ENCODE measurements around the gene JAZF1. TPM values are rescaled to one million over a fixed set of nuclear protein-coding genes. Genes with fewer than 3 reads are reported as not detected.

JAZF1 gene
- total and polyA plus RNA-seq, 2 of the 8 experiments (the other 6 are each of a cell fraction or from before 2014, with no cell fraction given) = 2.6 to 21.8 TPM

GRCh38 chr7:27999829-28000228 lies 180.8 kb downstream of the JAZF1 start:
- Histone ChIP-seq H3K79me2 (ENCODE audit: control insufficient read depth in 1 of 2, insufficient read depth in 2 of 2, low read length in 2 of 2) (no peaks in the 10 kb centered on the region), H3K4ac (replicated peaks; ENCODE audit: insufficient read length, low read depth, low read length) (no peak overlapping the region), H2BK15ac (ENCODE audit: low read length) (no peak overlapping the region), H3K14ac (ENCODE audit: insufficient read length) (no peak overlapping the region), H4K5ac (ENCODE audit: insufficient read length, low read depth, low read length) (no peak overlapping the region), H3K18ac (ENCODE audit: extremely low read depth, low read length) (no peak overlapping the region), H3K27me3 (replicated peaks in 1 of 4; ENCODE audit: control insufficient read depth in 3 of 4, extremely low read depth in 1 of 4, insufficient read depth in 3 of 4, low read length in 3 of 4) (no peaks in the 10 kb centered on the region), H3K4me3 (ENCODE audit: extremely low read depth in 1 of 4, insufficient read depth in 2 of 4, low read depth in 3 of 4, low read length in 4 of 4) (no peak overlapping the region), H2AK5ac (ENCODE audit: low read depth, low read length) (no peak overlapping the region), H3K23ac (ENCODE audit: insufficient read length) (no peak overlapping the region), H2BK5ac (ENCODE audit: low read depth, low read length) (no peak overlapping the region), H3K36me3 (ENCODE audit: control insufficient read depth in 2 of 4, insufficient read depth in 4 of 4, low read length in 3 of 4) (no peaks in the 10 kb centered on the region), H4K8ac (ENCODE audit: extremely low read depth, insufficient read depth, low read length) (no peak overlapping the region), H3K27ac (ENCODE audit: low read depth, low read length) (no peak overlapping the region), H2BK120ac (replicated peaks; ENCODE audit: low read depth, low read length) (no peak overlapping the region), H2AFZ (ENCODE audit: low read length) (no peak overlapping the region), H2BK20ac (ENCODE audit: low read length) (no peak overlapping the region), H3K9me3 (ENCODE audit: insufficient read depth in 2 of 2, low read depth in 1 of 2, low read length in 1 of 2) (no peaks in the 10 kb centered on the region), H4K20me1 (replicated peaks in 1 of 2; ENCODE audit: control insufficient read depth in 1 of 2, insufficient read depth in 2 of 2, low read length in 2 of 2) (no peaks in the 10 kb centered on the region), H3K23me2 (ENCODE audit: low read depth, low read length) (no peaks in the 10 kb centered on the region), H4K91ac (replicated peaks; ENCODE audit: insufficient read length, low read length) (no peak overlapping the region), H3K79me1 (ENCODE audit: low read depth, low read length) (no peaks in the 10 kb centered on the region), H3K4me1 (replicated peaks in 1 of 4; ENCODE audit: control insufficient read depth in 3 of 4, insufficient read depth in 4 of 4, low read length in 3 of 4) (no peaks in the 10 kb centered on the region), H3K9ac (replicated peaks in 1 of 4; ENCODE audit: extremely low read depth in 1 of 4, low read depth in 3 of 4, low read length in 3 of 4) (no peak overlapping the region), H2BK12ac (ENCODE audit: low read depth, low read length) (no peak overlapping the region), H3K4me2 (ENCODE audit: insufficient read depth in 1 of 2, low read depth in 2 of 2, low read length in 2 of 2) (no peak overlapping the region), H3K56ac (replicated peaks; ENCODE audit: insufficient read length, low read depth, low read length) (no peak overlapping the region)
- WGBS, 2 experiments (ENCODE audit: extremely low coverage in 1 of 2, insufficient coverage in 1 of 2, insufficient read length in 1 of 2, insufficient replicate concordance in 2 of 2, low coverage in 1 of 2, low lambda C conversion rate in 2 of 2, missing lambda C conversion rate in 1 of 2) = 93% methylated on average over 3 of the region's 3 CpGs; no CpG with 5 or more reads in 1 of the 2 experiments
- CTCF ChIA-PET (ENCODE audit: partially characterized antibody) = interaction anchor here (1.0 kb wide), 1 partner anchor 26 kb away, joined by 3 read pairs; no protein-coding TSS in a partner anchor
- FAIRE-seq (no peak), DNase-seq (ENCODE audit: low read depth in 1 of 2, low spot score in 2 of 2) (no peak)
- POLR2A ChIA-PET (ENCODE audit: partially characterized antibody) = interaction anchor here (0.8 kb wide), 1 partner anchor 33 kb away, joined by 3 read pairs; no protein-coding TSS in a partner anchor
- TF ChIP-seq ATF3 (IDR thresholded peaks at IDR 0.05; ENCODE audit: insufficient read depth, low read depth, low read length) = no peak
- no peak for TF ChIP-seq TEAD4 (IDR thresholded peaks at IDR 0.05; ENCODE audit: low read depth, low read length)
- no peak for TF ChIP-seq MAFK (IDR thresholded peaks at IDR 0.05; ENCODE audit: low read depth, low read length)
- TF ChIP-seq MAX (IDR thresholded peaks at IDR 0.05) = no peak
- no peak for TF ChIP-seq POU5F1 (IDR thresholded peaks at IDR 0.05; ENCODE audit: low read depth, low read length)
- TF ChIP-seq USF2 (IDR thresholded peaks at IDR 0.05; ENCODE audit: low read length) = no peak
- no peak for TF ChIP-seq POLR2AphosphoS5 (IDR thresholded peaks at IDR 0.05; ENCODE audit: low read depth, low read length)
- no peak for TF ChIP-seq TAF1 (IDR thresholded peaks at IDR 0.05; ENCODE audit: low read depth, low read length)
- no peak for TF ChIP-seq PHF8 (conservative IDR thresholded peaks at IDR 0.05; ENCODE audit: low read depth, low read length)
- TF ChIP-seq KDM4A (IDR thresholded peaks at IDR 0.05; ENCODE audit: low read depth, low read length, severe bottlenecking) = no peak
- no peak for TF ChIP-seq SIRT6 (IDR thresholded peaks at IDR 0.05; ENCODE audit: low read length)
- TF ChIP-seq RFX5 (IDR thresholded peaks at IDR 0.05; ENCODE audit: borderline replicate concordance, low read depth, low read length) = no peak
- no peak for TF ChIP-seq CHD2 (IDR thresholded peaks at IDR 0.05; ENCODE audit: low read length)

Measured in H1 (cell line).